C4-2B (cell line): ENCODE measurements around the gene PTPN12.
A peak's percentile ranks its signal among the peaks of the same experiment; 100 is the strongest.

Experiments
- H3K27ac ChIP-seq: fragments of 450-650 bp; 2 replicates; pipeline ENCODE4 v1.5.1; 2017
- CTCF ChIP-seq: fragments of 450-650 bp; conservative IDR thresholded peaks from 2 replicates; pipeline ENCODE4 v1.5.1; 2017; ENCODE audit warnings: mild to moderate bottlenecking
- ZFX ChIP-seq: fragments of 450-650 bp; IDR thresholded peaks from 2 replicates; pipeline ENCODE4 v1.6.1; 2017

PTPN12 gene

GRCh38 chr7:77655836-77656455 lies 118.9 kb downstream of the PTPN12 start:
- H3K27ac ChIP-seq, result no peak overlapping the region
- TF ChIP-seq CTCF, result no peak
- no peak for TF ChIP-seq ZFX

GRCh38 chr7:77657427-77658224 lies 120.5 kb downstream of the PTPN12 start:
- TF ChIP-seq ZFX, result no peak
- peak; percentile 88 for TF ChIP-seq CTCF
- H3K27ac ChIP-seq, result no peak overlapping the region

- H3K27ac ChIP-seq, result no peak overlapping the region
- TF ChIP-seq CTCF, result no peak
- TF ChIP-seq ZFX, result no peak
These were observed 121.8 kb downstream of the PTPN12 start for GRCh38 chr7:77658928-77659327.

GRCh38 chr7:77661816-77662215 lies 124.7 kb downstream of the PTPN12 start:
- H3K27ac ChIP-seq, result no peak overlapping the region
- no peak for TF ChIP-seq CTCF
- TF ChIP-seq ZFX, result no peak

GRCh38 chr7:77662869-77663268 lies 125.8 kb downstream of the PTPN12 start:
- H3K27ac ChIP-seq, result no peak overlapping the region
- TF ChIP-seq ZFX, result no peak
- no peak for TF ChIP-seq CTCF

- H3K27ac ChIP-seq, result no peak overlapping the region
- TF ChIP-seq ZFX (no peak), CTCF (no peak)
These were observed 127.6 kb downstream of the PTPN12 start for GRCh38 chr7:77664715-77665114.

GRCh38 chr7:77665161-77665560 lies 128.1 kb downstream of the PTPN12 start:
- TF ChIP-seq ZFX (no peak), CTCF (no peak)
- H3K27ac ChIP-seq, result no peak overlapping the region
